ENCODE data around the gene PRAMEF5.
"Not testable (repeated sequence)": the region's sequence is repeated elsewhere in the genome, so short reads cannot be mapped to it uniquely, and the experiment has no call there.

DNA sequence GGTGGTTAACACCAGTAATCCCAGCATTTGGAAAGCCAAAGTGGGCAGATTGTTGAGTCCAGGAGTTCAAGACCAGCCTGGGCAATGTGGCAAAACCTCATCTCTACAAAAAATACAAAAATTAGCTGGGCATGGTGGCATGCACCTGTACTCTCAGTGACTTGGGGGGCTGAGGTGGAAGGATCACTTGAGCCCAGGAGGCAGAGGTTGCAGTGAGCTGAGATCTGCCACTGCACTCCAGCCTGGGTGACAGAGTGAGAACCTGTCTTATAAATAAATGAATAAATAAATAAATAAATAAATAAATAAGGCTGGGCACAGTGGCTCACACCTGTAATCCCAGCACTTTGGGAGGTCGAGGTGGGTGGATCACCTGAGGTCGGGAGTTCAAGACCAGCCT is 21.9 kb upstream of the PRAMEF5 start:
- TF ChIP-seq, protein P1, sequence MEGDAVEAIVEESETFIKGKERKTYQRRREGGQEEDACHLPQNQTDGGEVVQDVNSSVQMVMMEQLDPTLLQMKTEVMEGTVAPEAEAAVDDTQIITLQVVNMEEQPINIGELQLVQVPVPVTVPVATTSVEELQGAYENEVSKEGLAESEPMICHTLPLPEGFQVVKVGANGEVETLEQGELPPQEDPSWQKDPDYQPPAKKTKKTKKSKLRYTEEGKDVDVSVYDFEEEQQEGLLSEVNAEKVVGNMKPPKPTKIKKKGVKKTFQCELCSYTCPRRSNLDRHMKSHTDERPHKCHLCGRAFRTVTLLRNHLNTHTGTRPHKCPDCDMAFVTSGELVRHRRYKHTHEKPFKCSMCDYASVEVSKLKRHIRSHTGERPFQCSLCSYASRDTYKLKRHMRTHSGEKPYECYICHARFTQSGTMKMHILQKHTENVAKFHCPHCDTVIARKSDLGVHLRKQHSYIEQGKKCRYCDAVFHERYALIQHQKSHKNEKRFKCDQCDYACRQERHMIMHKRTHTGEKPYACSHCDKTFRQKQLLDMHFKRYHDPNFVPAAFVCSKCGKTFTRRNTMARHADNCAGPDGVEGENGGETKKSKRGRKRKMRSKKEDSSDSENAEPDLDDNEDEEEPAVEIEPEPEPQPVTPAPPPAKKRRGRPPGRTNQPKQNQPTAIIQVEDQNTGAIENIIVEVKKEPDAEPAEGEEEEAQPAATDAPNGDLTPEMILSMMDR (IDR thresholded peaks at IDR 0.05; ENCODE audit: low read depth, low read length) = not testable (repeated sequence)
- not testable (repeated sequence) for TF ChIP-seq MYC (IDR thresholded peaks at IDR 0.05; ENCODE audit: low read depth, low read length)
- TF ChIP-seq, protein P2, sequence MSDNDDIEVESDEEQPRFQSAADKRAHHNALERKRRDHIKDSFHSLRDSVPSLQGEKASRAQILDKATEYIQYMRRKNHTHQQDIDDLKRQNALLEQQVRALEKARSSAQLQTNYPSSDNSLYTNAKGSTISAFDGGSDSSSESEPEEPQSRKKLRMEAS (IDR thresholded peaks at IDR 0.05; ENCODE audit: low read depth, low read length) = not testable (repeated sequence)

Data from NB4 (cell line).